HepG2 (cell line): ENCODE results near the gene ENPP1. TPM values are rescaled to one million over a fixed set of nuclear protein-coding genes. Genes with fewer than 3 reads are reported as not detected.

Experiments used
- ATAC-seq: fragments of 200-7000 bp; cut with Tn5 transposase; 3 replicates; pipeline ENCODE4 v1.9.1; 2020; ENCODE audit warnings: mild to moderate bottlenecking, moderate library complexity
- BruUV-seq: library from RNA; stranded (reverse); fragments of 400-500 nt; replicated peaks from 2 replicates; lab custom pipeline; 2021; lab: Mats Ljungman, UMichigan
- CTCF ChIA-PET: fragments of 300-600 bp; formaldehyde crosslinking; extraction: SDS; loops from one replicate; lab custom pipeline; 2021; ENCODE audit warnings: low total read pairs, inconsistent platforms, low intra/inter-chr PET ratio; lab: Yijun Ruan, JAX
- POLR2A ChIA-PET: fragments of 350-600 bp; sonication (Branson Sonifier 250); formaldehyde crosslinking; loops from one replicate; lab custom pipeline; 2020; ENCODE audit warnings: antibody characterized with exemption, inconsistent platforms; lab: Yijun Ruan, JAX
- DNase-seq: peaks from one replicate; pipeline ENCODE4 v3.0.0-alpha.2; 2015; ENCODE audit warnings: low spot score
- FAIRE-seq: peaks from 3 replicates; lab custom pipeline; 2011; peaks lifted over from hg19 to GRCh38; lab: Jason Lieb, UNC
- H2AFZ ChIP-seq: one replicate; pipeline ENCODE4 v1.6.1; 2011; ENCODE audit warnings: low read length, inconsistent platforms
- H3K27ac ChIP-seq: fragments of 300-600 bp; 3 replicates; pipeline ENCODE4 v1.8.0; 2011; ENCODE audit warnings: mixed run types, mild to moderate bottlenecking, mixed read lengths, low read length, inconsistent platforms; ENCODE audit not compliant: insufficient read depth; ENCODE audit errors: extremely low read length
- H3K27me3 ChIP-seq, 2 experiments: fragments of 200-600 bp in 1 of 2; 2 replicates in 1 of 2; 3 replicates in 1 of 2; pipeline versions ENCODE4 v1.6.0 to v1.8.0; 2011; ENCODE audit warnings: low read length in 2 of 2, mild to moderate bottlenecking in 2 of 2, moderate library complexity in 2 of 2, inconsistent platforms in 1 of 2; ENCODE audit not compliant: insufficient read depth in 2 of 2, control insufficient read depth in 1 of 2
- H3K36me3 ChIP-seq, 2 experiments: fragments of 200-600 bp in 1 of 2; replicated peaks in 1 of 2; 2 replicates in 1 of 2; 3 replicates in 1 of 2; pipeline versions ENCODE4 v1.5.1 to v1.8.0; 2011; ENCODE audit warnings: low read length in 2 of 2, inconsistent platforms in 1 of 2; ENCODE audit not compliant: insufficient read depth in 2 of 2, control insufficient read depth in 1 of 2
- H3K4me1 ChIP-seq: 2 replicates; pipeline ENCODE4 v1.5.1; 2012; ENCODE audit warnings: low read length, inconsistent platforms; ENCODE audit not compliant: insufficient read depth
- H3K4me2 ChIP-seq: 2 replicates; pipeline ENCODE4 v1.6.0; 2011; ENCODE audit warnings: low read depth, low read length, inconsistent platforms
- H3K4me3 ChIP-seq, 3 experiments: fragments of 200-600 bp in 1 of 3; sonication (generic), shearing (Covaris generic) in 1 of 3; replicated peaks in 1 of 3; 2 replicates each; pipeline ENCODE4 v1.5.1; 2011 to 2016; ENCODE audit warnings: low read length in 3 of 3, inconsistent platforms in 2 of 3, low read depth in 2 of 3, mild to moderate bottlenecking in 2 of 3, control low read depth in 1 of 3, mixed read lengths in 1 of 3; ENCODE audit not compliant: insufficient read depth in 1 of 3
- H3K79me2 ChIP-seq: one replicate; pipeline ENCODE4 v1.6.1; 2011; ENCODE audit warnings: low read length, inconsistent platforms; ENCODE audit not compliant: insufficient read depth
- H3K9ac ChIP-seq: 2 replicates; pipeline ENCODE4 v1.6.0; 2011; ENCODE audit warnings: mild to moderate bottlenecking, low read depth, low read length, inconsistent platforms; ENCODE audit not compliant: insufficient read depth
- H3K9me3 ChIP-seq: 2 replicates; pipeline ENCODE4 v1.5.1; 2012; ENCODE audit warnings: mild to moderate bottlenecking, low read length
- H4K20me1 ChIP-seq: 2 replicates; pipeline ENCODE4 v1.6.0; 2011; ENCODE audit warnings: inconsistent platforms, mild to moderate bottlenecking, low read length, moderate library complexity; ENCODE audit not compliant: insufficient read depth
- CENPX ChIP-seq: sonication (generic); formaldehyde crosslinking; IDR thresholded peaks from 2 replicates; pipeline ENCODE4 v1.9.0; 2021; ENCODE audit warnings: mild to moderate bottlenecking, missing genetic modification reagents, moderate library complexity
- MAFK ChIP-seq, 2 experiments: IDR thresholded peaks in 1 of 2; conservative IDR thresholded peaks in 1 of 2; 2 replicates each; pipeline ENCODE4 v1.6.1; 2011; ENCODE audit warnings: improper control_type of control experiment in 2 of 2, low read length in 2 of 2
- PRDM10 ChIP-seq: sonication (generic); formaldehyde crosslinking; IDR thresholded peaks from 2 replicates; pipeline ENCODE4 v1.4.0; 2020; ENCODE audit warnings: low read depth, missing genetic modification reagents
- ZBTB4 ChIP-seq: sonication (generic); formaldehyde crosslinking; IDR thresholded peaks from 2 replicates; pipeline ENCODE4 v1.4.0; 2020; ENCODE audit warnings: missing genetic modification reagents, mild to moderate bottlenecking, borderline replicate concordance
- WGBS: methylation state at CpG from one replicate; pipeline ENCODE4 v1.1.6; 2017; ENCODE audit warnings: low lambda C conversion rate; 5-methylcytosine and 5-hydroxymethylcytosine counted together
- in situ Hi-C: cut with HindIII; loops from 2 replicates; pipeline ENCODE4 v1.10.0; 2017; ENCODE audit warnings: low pct_unique_long_range_greater_than_20kb; ENCODE audit not compliant: extremely low pct_ligation_motif_present
- intact Hi-C: fragments of 100-400 bp; cut with micrococcal nuclease; formaldehyde crosslinking; loops from one replicate; pipeline ENCODE4 v1.10.0; 2022; ENCODE audit not compliant: unreplicated experiment
- polyA plus RNA-seq, 8 experiments: library from polyadenylated mRNA; depleted of rRNA in 3 of 8; stranded (reverse) in 7 of 8; unstranded in 1 of 8; fragments of >200 nt; fragmentation: Illumina TruSeq in 4 of 8; extraction: Trizol in 4 of 8; gene quantifications; 2 replicates each; pipeline versions ENCODE4 v1.2.1 to v1.2.3, GENCODE V29; 2011 to 2016; ENCODE audit warnings: low read depth in 4 of 8, missing spikeins in 1 of 8, mixed read lengths in 1 of 8; ENCODE audit not compliant: insufficient read depth in 1 of 8
- total RNA-seq, 5 experiments: library from RNA; depleted of rRNA; stranded (reverse); fragments of >200 nt; fragmentation: Illumina TruSeq; extraction: Trizol; gene quantifications; 2 replicates each; pipeline ENCODE4 v1.2.3, GENCODE V29; 2016; ENCODE audit warnings: low read depth in 1 of 5

ENPP1 gene
- total and polyA plus RNA-seq, 2 of the 13 experiments (the other 11 are each of a cell fraction or from before 2014, with no cell fraction given): 56.5 to 160 TPM

GRCh38 chr6:131779304-131779703 is 28.5 kb upstream of the ENPP1 start:
- Histone ChIP-seq H3K27me3 (no peaks in the 10 kb centered on the region), H2AFZ (peak overlapping the region; percentile 55), H3K4me1 (peaks cover 43% of the 10 kb centered on the region), H3K79me2 (no peaks in the 10 kb centered on the region)
- no peak for ATAC-seq
- POLR2A ChIA-PET: no interaction called here
- DNase-seq: no peak
- no TSS peak for BruUV-seq
- TF ChIP-seq CENPX (CRISPR knock-in tag) (no peak), MAFK (conservative IDR thresholded peaks at IDR 0.05 in 1 of 2, IDR thresholded peaks at IDR 0.05 in 1 of 2; ENCODE audit: low read length in 2 of 2) (peak; percentile 12 to 38; a peak in 1 of 4 replicates), PRDM10 (peak; percentile 53; the same call in 1 of the 2 replicates)
- TF ChIP-seq, all 625 proteins: peak for 2
- Histone ChIP-seq H3K27ac (no peak overlapping the region), H3K9ac (no peak overlapping the region), H3K4me3 (no peak overlapping the region), H3K36me3 (no peaks in the 10 kb centered on the region), H3K9me3 (no peaks in the 10 kb centered on the region), H3K4me2 (no peak overlapping the region), H4K20me1 (no peaks in the 10 kb centered on the region)
- 81% methylated on average over 2 of the region's 2 CpGs for WGBS
- intact Hi-C loops: no loop called here
- FAIRE-seq: no peak
- in situ Hi-C loops: no loop called here
- CTCF ChIA-PET: no interaction called here

GRCh38 chr6:131780600-131780999 is 27.2 kb upstream of the ENPP1 start:
- no peaks in the 10 kb centered on the region for H3K36me3 ChIP-seq
- H3K4me2 ChIP-seq: no peak overlapping the region
- TF ChIP-seq ZBTB4 (CRISPR knock-in tag): no peak
- 90% methylated on average over 11 of the region's 11 CpGs for WGBS
- H3K27me3 ChIP-seq: no peaks in the 10 kb centered on the region
- H2AFZ ChIP-seq: no peak overlapping the region
- no peaks in the 10 kb centered on the region for H3K9me3 ChIP-seq
- no peak overlapping the region for H3K27ac ChIP-seq
- ChIA-PET CTCF (no interaction called here), POLR2A (interaction anchor here (1.5 kb wide), 1 partner anchor 56 kb away, joined by 3 read pairs; no protein-coding TSS in a partner anchor)
- BruUV-seq: no TSS peak
- DNase-seq: no peak
- in situ Hi-C loops (no loop called here), intact Hi-C loops (no loop called here)
- H3K4me3 ChIP-seq: no peak overlapping the region
- H4K20me1 ChIP-seq: no peaks in the 10 kb centered on the region
- no peak for FAIRE-seq
- ATAC-seq: no peak
- H3K4me1 ChIP-seq: peaks cover 43% of the 10 kb centered on the region
- H3K9ac ChIP-seq: no peak overlapping the region
- H3K79me2 ChIP-seq: no peaks in the 10 kb centered on the region
